CD14-positive monocyte (primary cell): Measurements from ENCODE around the gene ADK. TPM values are rescaled to one million over a fixed set of nuclear protein-coding genes. Genes with fewer than 3 reads are reported as not detected.

Experiments
- DNase-seq, 3 donors: peaks; one replicate each; pipeline ENCODE4 v3.0.0-alpha.2; 2011 to 2022
- H2AFZ ChIP-seq: 2 replicates; pipeline ENCODE4 v1.6.0; 2012; ENCODE audit warnings: mild to moderate bottlenecking, low read depth, low read length, inconsistent platforms; ENCODE audit not compliant: insufficient read depth, poor library complexity, severe bottlenecking
- H3K27ac ChIP-seq, 2 donors: 1 replicate in 1 of 2; 2 replicates in 1 of 2; pipeline ENCODE4 v1.5.1; 2012 to 2013; ENCODE audit warnings: low read length in 2 of 2, control low read depth in 1 of 2, inconsistent platforms in 1 of 2, low read depth in 1 of 2, mild to moderate bottlenecking in 1 of 2
- H3K27me3 ChIP-seq, 2 donors: one replicate each; pipeline versions ENCODE4 v1.6.0 to v1.6.1; 2011 to 2013; ENCODE audit warnings: low read length in 2 of 2; ENCODE audit not compliant: control insufficient read depth in 2 of 2, insufficient read depth in 2 of 2
- H3K36me3 ChIP-seq, 2 donors: replicated peaks in 1 of 2; 1 replicate in 1 of 2; 2 replicates in 1 of 2; pipeline versions ENCODE4 v1.5.1 to v1.6.1; 2012 to 2013; ENCODE audit warnings: low read length in 2 of 2, control low read depth in 1 of 2, inconsistent platforms in 1 of 2, mild to moderate bottlenecking in 1 of 2; ENCODE audit not compliant: insufficient read depth in 2 of 2, control insufficient read depth in 1 of 2
- H3K4me1 ChIP-seq, 2 donors: 1 replicate in 1 of 2; 2 replicates in 1 of 2; pipeline versions ENCODE4 v1.5.1 to v1.6.1; 2012 to 2013; ENCODE audit warnings: low read length in 2 of 2, control low read depth in 1 of 2, inconsistent platforms in 1 of 2, mild to moderate bottlenecking in 1 of 2, moderate library complexity in 1 of 2; ENCODE audit not compliant: insufficient read depth in 2 of 2, control insufficient read depth in 1 of 2
- H3K4me2 ChIP-seq: replicated peaks from 2 replicates; pipeline ENCODE3; 2012; ENCODE audit warnings: low read length, moderate library complexity, mild to moderate bottlenecking; ENCODE audit not compliant: poor library complexity, severe bottlenecking; ENCODE audit errors: extremely low read depth
- H3K4me3 ChIP-seq, 3 experiments: fragments of 200-600 bp in 1 of 3; sonication (generic) in 1 of 3; replicated peaks in 1 of 3; 1 replicate in 2 of 3; 2 replicates in 1 of 3; pipeline ENCODE4 v1.5.1; 2011 to 2013; ENCODE audit warnings: low read length in 3 of 3, mild to moderate bottlenecking in 3 of 3, control low read depth in 2 of 3, low read depth in 2 of 3, inconsistent platforms in 1 of 3, moderate library complexity in 1 of 3
- H3K79me2 ChIP-seq: 2 replicates; pipeline ENCODE4 v1.6.0; 2012; ENCODE audit warnings: mild to moderate bottlenecking, control low read depth, inconsistent platforms, low read length, moderate library complexity; ENCODE audit not compliant: insufficient read depth
- H3K9ac ChIP-seq: 2 replicates; pipeline ENCODE4 v1.6.0; 2017; ENCODE audit warnings: low read length, mild to moderate bottlenecking; ENCODE audit not compliant: insufficient read depth, poor library complexity, severe bottlenecking
- H3K9me3 ChIP-seq, 2 donors: replicated peaks in 1 of 2; 1 replicate in 1 of 2; 2 replicates in 1 of 2; pipeline versions ENCODE4 v1.5.1 to v1.6.1; 2012 to 2013; ENCODE audit warnings: low read length in 2 of 2, control low read depth in 1 of 2; ENCODE audit not compliant: control insufficient read depth in 1 of 2, insufficient read depth in 1 of 2
- H4K20me1 ChIP-seq: 2 replicates; pipeline ENCODE4 v1.6.0; 2012; ENCODE audit warnings: mild to moderate bottlenecking, low read length, control low read depth, moderate library complexity; ENCODE audit not compliant: insufficient read depth
- H3K27ac Mint-ChIP-seq, 7 donors: one replicate each; pipeline ENCODE4 v1.8.0; 2020; ENCODE audit warnings: mild to moderate bottlenecking in 7 of 7, mixed read lengths in 7 of 7, moderate library complexity in 6 of 7, inconsistent platforms in 2 of 7
- H3K27me3 Mint-ChIP-seq, 3 donors: one replicate each; pipeline ENCODE4 v1.8.0; 2021 to 2022; ENCODE audit warnings: low read depth in 3 of 3, mild to moderate bottlenecking in 3 of 3, mixed read lengths in 3 of 3, moderate library complexity in 3 of 3, inconsistent platforms in 1 of 3
- H3K36me3 Mint-ChIP-seq, 2 donors: one replicate each; pipeline ENCODE4 v1.8.0; 2020; ENCODE audit warnings: mixed read lengths in 2 of 2, inconsistent platforms in 1 of 2, mild to moderate bottlenecking in 1 of 2
- H3K4me1 Mint-ChIP-seq: one replicate; pipeline ENCODE4 v1.8.0; 2020; ENCODE audit warnings: mild to moderate bottlenecking, mixed read lengths
- H3K4me3 Mint-ChIP-seq, 2 donors: one replicate each; pipeline ENCODE4 v1.8.0; 2020; ENCODE audit warnings: mild to moderate bottlenecking in 2 of 2, mixed read lengths in 2 of 2, moderate library complexity in 1 of 2
- H3K9me3 Mint-ChIP-seq, 7 donors: one replicate each; pipeline ENCODE4 v1.8.0; 2020 to 2022; ENCODE audit warnings: mixed read lengths in 7 of 7, mild to moderate bottlenecking in 6 of 7, moderate library complexity in 6 of 7, inconsistent platforms in 2 of 7
- WGBS: methylation state at CpG from one replicate; pipeline ENCODE4 v1.1.5; 2013; ENCODE audit warnings: missing lambda C conversion rate; ENCODE audit not compliant: insufficient coverage; 5-methylcytosine and 5-hydroxymethylcytosine counted together
- intact Hi-C, 2 donors: fragments of 100-400 bp; cut with micrococcal nuclease; formaldehyde crosslinking; loops; one replicate each; pipeline versions ENCODE4 v1.15.0 to v1.15.1; 2023
- polyA plus RNA-seq, 3 donors: library from polyadenylated mRNA; depleted of rRNA in 1 of 3; unstranded in 2 of 3; stranded (reverse) in 1 of 3; fragments of 300-500 nt in 2 of 3; fragments of >200 nt in 1 of 3; fragmentation: Illumina TruSeq in 2 of 3; gene quantifications; 1 replicate in 2 of 3; 2 replicates in 1 of 3; pipeline ENCODE4 v1.2.3, GENCODE V29; 2012 to 2021
- TF ChIP-seq, protein P1 (sequence below): fragments of 200-600 bp; IDR thresholded peaks from one replicate; pipeline ENCODE4 v1.8.0; 2022; ENCODE audit warnings: antibody characterized with exemption, mild to moderate bottlenecking

ADK gene
- polyA plus RNA-seq, 3 donors: 6.4 to 38.2 (median 35.7) TPM

DNA sequence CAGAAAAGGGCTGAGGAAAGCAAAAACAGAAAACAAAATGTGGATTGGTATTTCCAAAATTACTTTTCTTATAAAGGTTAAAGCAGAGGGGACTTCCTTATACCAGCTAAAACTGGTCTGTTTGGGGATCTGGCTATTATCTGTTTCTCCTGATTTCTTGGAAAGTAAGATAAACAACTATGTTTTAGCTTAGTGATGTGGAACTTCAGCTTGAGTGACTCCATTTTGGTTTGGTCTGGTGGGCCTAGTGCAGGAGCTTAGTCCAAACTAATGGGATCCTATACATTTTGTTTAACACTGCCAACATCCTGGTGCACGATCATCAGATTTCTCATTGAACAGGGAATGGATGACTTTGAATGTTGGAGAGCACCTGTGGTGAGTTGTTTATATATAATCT, 283.5 kb downstream of the ADK start:
- H3K4me1 ChIP-seq: no peaks in the 10 kb centered on the region
- intact Hi-C loops: no loop called here
- no peak overlapping the region for H3K4me2 ChIP-seq
- no peaks in the 10 kb centered on the region for H3K9me3 ChIP-seq
- no peaks in the 10 kb centered on the region for H3K79me2 ChIP-seq
- no peaks in the 10 kb centered on the region for H3K36me3 ChIP-seq
- no peak overlapping the region for H3K9ac ChIP-seq
- H3K27me3 ChIP-seq: no peaks in the 10 kb centered on the region
- TF ChIP-seq, protein P1, sequence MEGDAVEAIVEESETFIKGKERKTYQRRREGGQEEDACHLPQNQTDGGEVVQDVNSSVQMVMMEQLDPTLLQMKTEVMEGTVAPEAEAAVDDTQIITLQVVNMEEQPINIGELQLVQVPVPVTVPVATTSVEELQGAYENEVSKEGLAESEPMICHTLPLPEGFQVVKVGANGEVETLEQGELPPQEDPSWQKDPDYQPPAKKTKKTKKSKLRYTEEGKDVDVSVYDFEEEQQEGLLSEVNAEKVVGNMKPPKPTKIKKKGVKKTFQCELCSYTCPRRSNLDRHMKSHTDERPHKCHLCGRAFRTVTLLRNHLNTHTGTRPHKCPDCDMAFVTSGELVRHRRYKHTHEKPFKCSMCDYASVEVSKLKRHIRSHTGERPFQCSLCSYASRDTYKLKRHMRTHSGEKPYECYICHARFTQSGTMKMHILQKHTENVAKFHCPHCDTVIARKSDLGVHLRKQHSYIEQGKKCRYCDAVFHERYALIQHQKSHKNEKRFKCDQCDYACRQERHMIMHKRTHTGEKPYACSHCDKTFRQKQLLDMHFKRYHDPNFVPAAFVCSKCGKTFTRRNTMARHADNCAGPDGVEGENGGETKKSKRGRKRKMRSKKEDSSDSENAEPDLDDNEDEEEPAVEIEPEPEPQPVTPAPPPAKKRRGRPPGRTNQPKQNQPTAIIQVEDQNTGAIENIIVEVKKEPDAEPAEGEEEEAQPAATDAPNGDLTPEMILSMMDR: no peak
- peaks cover 7 to 9% of the 10 kb centered on the region in 2 donors for H3K36me3 Mint-ChIP-seq
- no peak for DNase-seq
- no peak overlapping the region for H3K27ac ChIP-seq
- no peak overlapping the region for H2AFZ ChIP-seq
- no peaks in the 10 kb centered on the region for H4K20me1 ChIP-seq
- H3K27me3 Mint-ChIP-seq: peaks cover 0 to 1% (median 0%) of the 10 kb centered on the region in 3 donors
- H3K9me3 Mint-ChIP-seq: peaks cover 0 to 3% (median 0%) of the 10 kb centered on the region in 7 donors
- no peak overlapping the region for H3K4me3 ChIP-seq
- no peak overlapping the region for H3K27ac Mint-ChIP-seq
- peaks cover 4% of the 10 kb centered on the region for H3K4me1 Mint-ChIP-seq
- H3K4me3 Mint-ChIP-seq: no peak overlapping the region
- no CpG with 5 or more reads among the region's 1 CpG for WGBS

DNA sequence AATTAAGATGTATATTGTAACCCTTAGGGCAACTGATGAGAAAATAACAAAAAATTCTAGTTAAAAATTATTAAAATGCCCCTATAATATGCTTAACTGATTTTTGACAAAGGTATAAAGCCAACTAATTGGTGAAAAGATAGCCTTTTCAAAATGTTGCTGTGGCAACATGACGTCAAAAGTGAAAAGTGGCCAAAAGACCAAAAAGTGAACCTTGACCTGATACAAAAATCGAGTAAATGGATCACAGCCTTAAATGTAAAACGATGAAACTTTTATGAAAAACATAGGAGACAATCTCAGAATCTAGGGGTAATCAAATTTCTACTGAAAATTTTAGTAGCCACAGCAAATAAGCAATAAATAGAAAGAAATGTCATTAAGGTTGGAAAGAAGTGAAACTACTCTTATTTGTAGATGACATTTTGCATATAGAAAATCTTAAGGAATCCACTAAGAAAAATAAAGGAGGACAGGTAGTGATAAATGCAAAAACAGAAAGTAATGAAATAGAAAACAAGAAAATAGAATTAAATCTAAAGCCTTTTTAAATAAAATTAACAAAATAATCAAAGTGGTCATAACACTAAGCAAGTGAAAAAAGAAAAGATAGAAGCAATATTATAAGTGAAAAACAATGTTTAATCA, 285.6 kb downstream of the ADK start:
- WGBS: 100% methylated on average over 1 of the region's 3 CpGs

More for the DNA sequence above, 285.6 kb downstream of the ADK start:
- no peak overlapping the region for H3K4me2 ChIP-seq
- Mint-ChIP-seq H3K4me3 (no peak overlapping the region), H3K36me3 (peaks cover 6 to 11% of the 10 kb centered on the region in 2 donors), H3K27me3 (peaks cover 0 to 1% (median 0%) of the 10 kb centered on the region in 3 donors), H3K4me1 (peaks cover 4% of the 10 kb centered on the region), H3K9me3 (no peaks in the 10 kb centered on the region), H3K27ac (no peak overlapping the region)
- no peaks in the 10 kb centered on the region for H3K4me1 ChIP-seq
- H3K4me3 ChIP-seq: no peak overlapping the region
- no peaks in the 10 kb centered on the region for H4K20me1 ChIP-seq
- no peak overlapping the region for H3K9ac ChIP-seq
- intact Hi-C loops: no loop called here
- no peak overlapping the region for H3K27ac ChIP-seq
- no peak overlapping the region for H2AFZ ChIP-seq
- no peaks in the 10 kb centered on the region for H3K79me2 ChIP-seq
- no peaks in the 10 kb centered on the region for H3K9me3 ChIP-seq
- TF ChIP-seq, protein P1: no peak
- no peaks in the 10 kb centered on the region for H3K36me3 ChIP-seq
- DNase-seq: no peak
- H3K27me3 ChIP-seq: no peaks in the 10 kb centered on the region
